HG03064 (cell line): ENCODE results near the gene ERCC6L.

Experiments used
- ATAC-seq: cut with Tn5 transposase; IDR thresholded peaks from one replicate; pipeline ENCODE4 v1.9.1; 2021; ENCODE audit warnings: low read depth; ENCODE audit not compliant: unreplicated experiment

The ERCC6L gene

GRCh38 chrX:72169008-72169728 is 69.7 kb downstream of the ERCC6L start:
- no peak for ATAC-seq

DNA sequence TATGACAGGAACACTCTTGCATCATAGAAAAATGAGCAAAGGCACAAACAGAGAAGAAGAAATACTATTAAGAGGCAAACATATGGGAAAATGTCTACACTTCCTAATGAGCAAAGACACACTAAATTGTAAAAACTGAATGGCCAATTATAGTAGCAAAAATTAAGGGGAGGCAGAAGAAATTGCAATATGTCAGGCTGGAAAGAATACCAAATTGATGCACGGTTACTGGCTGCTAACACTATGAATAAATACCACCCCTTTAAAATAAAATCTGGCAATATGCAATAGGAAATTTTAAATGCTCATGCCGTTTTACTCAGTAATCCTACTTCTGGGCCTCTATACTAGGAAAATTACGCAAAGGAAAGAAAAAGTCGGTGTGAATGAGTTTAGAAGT is 73.3 kb downstream of the ERCC6L start:
- no peak for ATAC-seq

GRCh38 chrX:72159769-72160168 is 79.1 kb downstream of the ERCC6L start:
- ATAC-seq = no peak

DNA sequence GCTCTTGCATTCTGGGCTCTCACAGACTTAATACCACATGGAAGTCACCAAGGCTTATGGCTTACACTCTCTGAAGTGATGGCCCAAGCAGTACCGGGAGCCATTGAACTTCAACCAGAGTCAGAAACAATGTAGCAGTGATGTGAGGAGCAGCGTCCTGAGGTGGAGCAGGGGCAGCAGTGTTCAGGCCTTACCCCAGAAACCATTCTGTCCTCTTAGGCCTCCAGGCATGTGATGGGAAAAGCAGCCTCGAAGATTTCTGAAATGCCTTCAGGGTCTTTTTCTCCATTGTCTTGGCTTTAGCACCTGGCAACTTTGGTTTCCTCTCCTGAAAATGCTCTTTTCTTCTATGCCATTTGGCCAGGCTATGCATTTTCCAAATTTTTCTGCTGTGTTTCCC is 80.1 kb downstream of the ERCC6L start:
- ATAC-seq = no peak
